AG04449 (cell line): Measurements from ENCODE around the gene BBS4.
"Not testable (repeated sequence)": the region's sequence is repeated elsewhere in the genome, so short reads cannot be mapped to it uniquely, and the experiment has no call there.

Source experiments
- CTCF ChIA-PET: fragments of 350-600 bp; formaldehyde crosslinking; extraction: SDS; loops from one replicate; lab custom pipeline; 2021; ENCODE audit warnings: antibody characterized with exemption; lab: Yijun Ruan, JAX
- POLR2A ChIA-PET: fragments of 400-600, 350-600 bp; formaldehyde crosslinking; extraction: SDS; loops from one replicate; lab custom pipeline; 2020; ENCODE audit warnings: antibody characterized with exemption, inconsistent platforms; lab: Yijun Ruan, JAX
- DNase-seq: peaks from one replicate; pipeline ENCODE4 v3.0.0-alpha.2; 2010; ENCODE audit warnings: low read depth, low spot score
- H3K4me3 ChIP-seq: 2 replicates; pipeline ENCODE4 v1.5.1; 2011; ENCODE audit warnings: low read depth, mild to moderate bottlenecking, control low read depth, low read length
- CTCF ChIP-seq: IDR thresholded peaks from one replicate; pipeline ENCODE4 v1.5.1; 2011; ENCODE audit warnings: mild to moderate bottlenecking, moderate library complexity, low read length, control low read depth, inconsistent platforms; ENCODE audit not compliant: insufficient read depth; ENCODE audit errors: missing control alignments

Gene BBS4

GRCh38 chr15:72685301-72685924 lies 594 bp upstream of the BBS4 start:
- CTCF ChIA-PET: interaction anchor here (2.0 to 2.1 kb wide), 3 partner anchors 9 to 85 kb away, joined by 4 to 14 read pairs (median 6); no protein-coding TSS in a partner anchor
- H3K4me3 ChIP-seq: peak overlapping the region; percentile 85
- POLR2A ChIA-PET: interaction anchor here (0.6 kb wide), 1 partner anchor 15 kb away, joined by 3 read pairs; no protein-coding TSS in a partner anchor

GRCh38 chr15:72688697-72689096 lies 2.7 kb downstream of the BBS4 start:
- TF ChIP-seq CTCF: no peak
- ChIA-PET CTCF (interaction anchor here (1.1 to 1.7 kb wide), 2 partner anchors 17 to 33 kb away, joined by 4 to 9 read pairs; no protein-coding TSS in a partner anchor), POLR2A (interaction anchor here (0.6 kb wide), 1 partner anchor 222 kb away, joined by 5 read pairs; no protein-coding TSS in a partner anchor)
- H3K4me3 ChIP-seq: no peak overlapping the region
- no peak for DNase-seq

More at GRCh38 chr15:72685301-72685924, 594 bp upstream of the BBS4 start:
- no peak for TF ChIP-seq CTCF
- no peak for DNase-seq

- H3K4me3 ChIP-seq: no peak overlapping the region
- no peak for TF ChIP-seq CTCF
- ChIA-PET CTCF (no interaction called here), POLR2A (no interaction called here)
- no peak for DNase-seq
Measured at GRCh38 chr15:72690938-72691337, 4.9 kb downstream of the BBS4 start.

- ChIA-PET POLR2A (no interaction called here), CTCF (no interaction called here)
- DNase-seq: no peak
Measured at GRCh38 chr15:72698938-72699337, 12.9 kb downstream of the BBS4 start.

GRCh38 chr15:72700076-72700475 lies 14.1 kb downstream of the BBS4 start:
- POLR2A ChIA-PET: no interaction called here
- CTCF ChIA-PET: no interaction called here
- TF ChIP-seq CTCF: no peak
- H3K4me3 ChIP-seq: no peak overlapping the region
- no peak for DNase-seq

More at GRCh38 chr15:72698938-72699337, 12.9 kb downstream of the BBS4 start:
- no peak for TF ChIP-seq CTCF
- H3K4me3 ChIP-seq: no peak overlapping the region

GRCh38 chr15:72706266-72706665 lies 20.3 kb downstream of the BBS4 start:
- ChIA-PET POLR2A (no interaction called here), CTCF (interaction anchor here (1.9 to 4.6 kb wide), 2 partner anchors 16 to 106 kb away, joined by 8 to 32 read pairs; no protein-coding TSS in a partner anchor)
- no peak for TF ChIP-seq CTCF
- no peak for DNase-seq
- no peak overlapping the region for H3K4me3 ChIP-seq

- POLR2A ChIA-PET, DNase-seq, H3K4me3 ChIP-seq: not testable (repeated sequence)
- CTCF ChIA-PET: interaction anchor here (0.8 to 4.6 kb wide), 2 partner anchors 14 to 37 kb away, joined by 3 to 32 read pairs; no protein-coding TSS in a partner anchor
Measured at GRCh38 chr15:72708551-72709303, 22.7 kb downstream of the BBS4 start.
